GM23338 (cell line): ENCODE data around the gene TRIO. TPM values are rescaled to one million over a fixed set of nuclear protein-coding genes. Genes with fewer than 3 reads are reported as not detected.
A peak's percentile ranks its signal among the peaks of the same experiment; 100 is the strongest.

ENCODE experiments used
- ATAC-seq: fragments of 200-7000 bp; cut with Tn5 transposase; 3 replicates; pipeline ENCODE4 v1.9.1; 2020
- DNase-seq: peaks from one replicate; pipeline ENCODE4 v3.0.0-alpha.2; 2015; ENCODE audit warnings: low spot score
- H2AFZ ChIP-seq: fragments of 200-600 bp; sonication (generic); 2 replicates; pipeline ENCODE4 v1.8.0; 2016; ENCODE audit warnings: antibody characterized with exemption, mild to moderate bottlenecking, moderate library complexity
- H3F3A ChIP-seq: fragments of 200-600 bp; sonication (generic); replicated peaks from 2 replicates; pipeline ENCODE4 v1.8.0; 2017; ENCODE audit warnings: antibody characterized with exemption, mixed run types, low read depth
- H3K27ac ChIP-seq: fragments of 200-600 bp; sonication (generic); 2 replicates; pipeline ENCODE4 v1.6.1; 2016; ENCODE audit warnings: low read depth
- H3K27me3 ChIP-seq: fragments of 200-600 bp; sonication (generic); 2 replicates; pipeline ENCODE4 v1.8.0; 2016; ENCODE audit warnings: mild to moderate bottlenecking, mixed run types, moderate library complexity; ENCODE audit not compliant: insufficient read depth
- H3K36me3 ChIP-seq: fragments of 200-600 bp; sonication (generic); 2 replicates; pipeline ENCODE4 v1.8.0; 2016; ENCODE audit warnings: mild to moderate bottlenecking; ENCODE audit not compliant: insufficient read depth
- H3K4me1 ChIP-seq: fragments of 200-600 bp; sonication (generic); 2 replicates; pipeline ENCODE4 v1.8.0; 2016; ENCODE audit warnings: mild to moderate bottlenecking, moderate library complexity; ENCODE audit not compliant: insufficient read depth
- H3K4me2 ChIP-seq: fragments of 200-600 bp; sonication (generic); 2 replicates; pipeline ENCODE4 v1.7.1; 2017; ENCODE audit warnings: mixed run types
- H3K4me3 ChIP-seq: fragments of 200-600 bp; sonication (generic); 2 replicates; pipeline ENCODE4 v1.6.1; 2016; ENCODE audit warnings: mixed run types
- H3K79me2 ChIP-seq: fragments of 200-600 bp; sonication (generic); replicated peaks from 2 replicates; pipeline ENCODE4 v1.8.0; 2017; ENCODE audit warnings: mild to moderate bottlenecking; ENCODE audit not compliant: insufficient read depth
- H3K9me2 ChIP-seq: fragments of 200-600 bp; sonication (generic); 2 replicates; pipeline ENCODE4 v1.8.0; 2017; ENCODE audit not compliant: insufficient read depth
- H4K20me1 ChIP-seq: fragments of 200-600 bp; sonication (generic); replicated peaks from 2 replicates; pipeline ENCODE4 v1.8.0; 2017; ENCODE audit warnings: mild to moderate bottlenecking; ENCODE audit not compliant: insufficient read depth
- H3K27ac Mint-ChIP-seq: 2 replicates; pipeline ENCODE4 v1.8.0; 2020; ENCODE audit warnings: inconsistent platforms, mild to moderate bottlenecking, moderate library complexity, mixed read lengths
- H3K27me3 Mint-ChIP-seq: 3 replicates; pipeline ENCODE4 v1.8.0; 2022; ENCODE audit warnings: low read depth, mild to moderate bottlenecking, moderate library complexity, mixed read lengths, inconsistent platforms; ENCODE audit not compliant: insufficient read depth, poor library complexity
- H3K36me3 Mint-ChIP-seq: 3 replicates; pipeline ENCODE4 v1.8.0; 2021; ENCODE audit warnings: low read depth, mild to moderate bottlenecking, inconsistent platforms, moderate library complexity, mixed read lengths
- H3K4me1 Mint-ChIP-seq: 3 replicates; pipeline ENCODE4 v1.8.0; 2020; ENCODE audit warnings: mild to moderate bottlenecking, inconsistent platforms, mixed read lengths
- H3K4me3 Mint-ChIP-seq: 3 replicates; pipeline ENCODE4 v1.8.0; 2021; ENCODE audit warnings: moderate library complexity, mild to moderate bottlenecking, inconsistent platforms, mixed read lengths
- H3K9me3 Mint-ChIP-seq: 3 replicates; pipeline ENCODE4 v1.8.0; 2020; ENCODE audit warnings: moderate library complexity, mild to moderate bottlenecking, inconsistent platforms, mixed read lengths
- CREB1 ChIP-seq: fragments of 250-450 bp; sonication (Bioruptor Pico); IDR thresholded peaks from 2 replicates; pipeline ENCODE4 v1.5.0; 2020; ENCODE audit warnings: low read depth, mild to moderate bottlenecking, moderate library complexity
- EZH2 ChIP-seq: fragments of 200-600 bp; sonication (generic); IDR thresholded peaks from one replicate; pipeline ENCODE4 v1.8.0; 2017; ENCODE audit warnings: antibody characterized with exemption, mild to moderate bottlenecking, low read depth; ENCODE audit not compliant: unreplicated experiment
- EZH2phosphoT487 ChIP-seq: fragments of 200-600 bp; sonication (generic); IDR thresholded peaks from one replicate; pipeline ENCODE4 v1.8.1; 2018; ENCODE audit warnings: antibody characterized with exemption; ENCODE audit not compliant: unreplicated experiment
- JUNB ChIP-seq: IDR thresholded peaks from one replicate; pipeline ENCODE4 v1.6.1; 2016; ENCODE audit warnings: antibody characterized with exemption; ENCODE audit not compliant: unreplicated experiment
- NANOG ChIP-seq: IDR thresholded peaks from 2 replicates; pipeline ENCODE4 v1.6.1; 2016; ENCODE audit warnings: antibody characterized with exemption, borderline replicate concordance
- POLR2AphosphoS5 ChIP-seq: IDR thresholded peaks from 2 replicates; pipeline ENCODE4 v1.6.1; 2016; ENCODE audit warnings: antibody characterized with exemption, low read depth
- STAT1 ChIP-seq: IDR thresholded peaks from one replicate; pipeline ENCODE4 v1.6.1; 2016; ENCODE audit warnings: antibody characterized with exemption; ENCODE audit not compliant: unreplicated experiment
- ZNF114 ChIP-seq: fragments of 250-450 bp; sonication (Bioruptor Pico); IDR thresholded peaks from 2 replicates; pipeline ENCODE4 v1.5.0; 2020; ENCODE audit warnings: mild to moderate bottlenecking, moderate library complexity
- ZNF331 ChIP-seq: fragments of 250-450 bp; sonication (Bioruptor Pico); IDR thresholded peaks from 2 replicates; pipeline ENCODE4 v1.5.0; 2020; ENCODE audit warnings: low read depth, mild to moderate bottlenecking, moderate library complexity
- polyA plus RNA-seq: library from polyadenylated mRNA; unstranded; fragments of >200 nt; fragmentation: Nextera tagmentation; extraction: Ambion mirVana; gene quantifications from 2 replicates; pipeline ENCODE4 v1.2.1, GENCODE V29; 2016
- total RNA-seq: library from RNA; depleted of rRNA; stranded (reverse); fragments of >200 nt; shearing (Covaris generic); gene quantifications from 2 replicates; pipeline ENCODE4 v1.2.3, GENCODE V29; 2014
- TF ChIP-seq, protein P1 (sequence below): IDR thresholded peaks from one replicate; pipeline ENCODE4 v1.6.1; 2018; ENCODE audit warnings: antibody characterized with exemption; ENCODE audit not compliant: unreplicated experiment
- TF ChIP-seq, protein P2 (sequence below), 2 experiments: fragments of 200-600 bp in 1 of 2; sonication (generic) in 1 of 2; conservative IDR thresholded peaks; 2 replicates each; pipeline versions ENCODE4 v1.5.1 to v1.6.1; 2016 to 2017; ENCODE audit warnings: antibody characterized with exemption in 2 of 2, low read depth in 2 of 2, mild to moderate bottlenecking in 2 of 2, moderate library complexity in 1 of 2
- TF ChIP-seq, protein P3 (sequence below): fragments of 250-450 bp; sonication (Bioruptor Pico); IDR thresholded peaks from 2 replicates; pipeline ENCODE4 v1.5.0; 2020; ENCODE audit warnings: mild to moderate bottlenecking, moderate library complexity
- TF ChIP-seq, protein P4 (sequence below): IDR thresholded peaks from 2 replicates; pipeline ENCODE4 v1.6.1; 2016; ENCODE audit warnings: antibody characterized with exemption

Gene TRIO
- total and polyA plus RNA-seq, 2 experiments from 2014 or later = 13.8 to 113 TPM

DNA sequence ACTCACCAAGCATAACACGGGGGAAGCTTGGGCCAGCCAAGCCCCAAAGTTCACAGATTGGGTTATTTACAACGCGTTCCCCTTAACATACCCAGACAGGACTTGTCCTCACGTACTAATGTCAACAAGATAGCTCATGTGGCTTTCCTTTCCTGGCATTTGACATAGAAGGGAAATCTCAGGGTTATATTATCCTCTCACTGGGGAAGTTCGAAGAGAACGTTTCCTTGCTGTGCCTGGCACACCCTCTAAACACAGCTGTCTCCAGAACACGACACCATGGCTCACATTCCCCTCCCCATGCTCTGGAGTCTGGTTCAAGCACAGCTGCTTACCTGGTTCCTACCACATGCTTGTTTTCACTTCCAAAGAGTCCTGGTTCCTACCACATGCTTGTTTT, 391.6 kb downstream of the TRIO start:
- no peaks in the 10 kb centered on the region for H3K36me3 Mint-ChIP-seq
- H3K27ac ChIP-seq = no peak overlapping the region
- H3K36me3 ChIP-seq = no peaks in the 10 kb centered on the region
- TF ChIP-seq EZH2 (no peak), EZH2phosphoT487 (no peak), POLR2AphosphoS5 (no peak), ZNF114 (no peak), ZNF331 (CRISPR knock-in tag) (no peak), NANOG (no peak), CREB1 (no peak), STAT1 (no peak), JUNB (no peak)
- TF ChIP-seq, protein P1, sequence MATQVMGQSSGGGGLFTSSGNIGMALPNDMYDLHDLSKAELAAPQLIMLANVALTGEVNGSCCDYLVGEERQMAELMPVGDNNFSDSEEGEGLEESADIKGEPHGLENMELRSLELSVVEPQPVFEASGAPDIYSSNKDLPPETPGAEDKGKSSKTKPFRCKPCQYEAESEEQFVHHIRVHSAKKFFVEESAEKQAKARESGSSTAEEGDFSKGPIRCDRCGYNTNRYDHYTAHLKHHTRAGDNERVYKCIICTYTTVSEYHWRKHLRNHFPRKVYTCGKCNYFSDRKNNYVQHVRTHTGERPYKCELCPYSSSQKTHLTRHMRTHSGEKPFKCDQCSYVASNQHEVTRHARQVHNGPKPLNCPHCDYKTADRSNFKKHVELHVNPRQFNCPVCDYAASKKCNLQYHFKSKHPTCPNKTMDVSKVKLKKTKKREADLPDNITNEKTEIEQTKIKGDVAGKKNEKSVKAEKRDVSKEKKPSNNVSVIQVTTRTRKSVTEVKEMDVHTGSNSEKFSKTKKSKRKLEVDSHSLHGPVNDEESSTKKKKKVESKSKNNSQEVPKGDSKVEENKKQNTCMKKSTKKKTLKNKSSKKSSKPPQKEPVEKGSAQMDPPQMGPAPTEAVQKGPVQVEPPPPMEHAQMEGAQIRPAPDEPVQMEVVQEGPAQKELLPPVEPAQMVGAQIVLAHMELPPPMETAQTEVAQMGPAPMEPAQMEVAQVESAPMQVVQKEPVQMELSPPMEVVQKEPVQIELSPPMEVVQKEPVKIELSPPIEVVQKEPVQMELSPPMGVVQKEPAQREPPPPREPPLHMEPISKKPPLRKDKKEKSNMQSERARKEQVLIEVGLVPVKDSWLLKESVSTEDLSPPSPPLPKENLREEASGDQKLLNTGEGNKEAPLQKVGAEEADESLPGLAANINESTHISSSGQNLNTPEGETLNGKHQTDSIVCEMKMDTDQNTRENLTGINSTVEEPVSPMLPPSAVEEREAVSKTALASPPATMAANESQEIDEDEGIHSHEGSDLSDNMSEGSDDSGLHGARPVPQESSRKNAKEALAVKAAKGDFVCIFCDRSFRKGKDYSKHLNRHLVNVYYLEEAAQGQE = no peak
- TF ChIP-seq, protein P2, sequence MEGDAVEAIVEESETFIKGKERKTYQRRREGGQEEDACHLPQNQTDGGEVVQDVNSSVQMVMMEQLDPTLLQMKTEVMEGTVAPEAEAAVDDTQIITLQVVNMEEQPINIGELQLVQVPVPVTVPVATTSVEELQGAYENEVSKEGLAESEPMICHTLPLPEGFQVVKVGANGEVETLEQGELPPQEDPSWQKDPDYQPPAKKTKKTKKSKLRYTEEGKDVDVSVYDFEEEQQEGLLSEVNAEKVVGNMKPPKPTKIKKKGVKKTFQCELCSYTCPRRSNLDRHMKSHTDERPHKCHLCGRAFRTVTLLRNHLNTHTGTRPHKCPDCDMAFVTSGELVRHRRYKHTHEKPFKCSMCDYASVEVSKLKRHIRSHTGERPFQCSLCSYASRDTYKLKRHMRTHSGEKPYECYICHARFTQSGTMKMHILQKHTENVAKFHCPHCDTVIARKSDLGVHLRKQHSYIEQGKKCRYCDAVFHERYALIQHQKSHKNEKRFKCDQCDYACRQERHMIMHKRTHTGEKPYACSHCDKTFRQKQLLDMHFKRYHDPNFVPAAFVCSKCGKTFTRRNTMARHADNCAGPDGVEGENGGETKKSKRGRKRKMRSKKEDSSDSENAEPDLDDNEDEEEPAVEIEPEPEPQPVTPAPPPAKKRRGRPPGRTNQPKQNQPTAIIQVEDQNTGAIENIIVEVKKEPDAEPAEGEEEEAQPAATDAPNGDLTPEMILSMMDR (conservative IDR thresholded peaks at IDR 0.05; ENCODE audit: low read depth in 2 of 2) = no peak
- TF ChIP-seq, protein P3, sequence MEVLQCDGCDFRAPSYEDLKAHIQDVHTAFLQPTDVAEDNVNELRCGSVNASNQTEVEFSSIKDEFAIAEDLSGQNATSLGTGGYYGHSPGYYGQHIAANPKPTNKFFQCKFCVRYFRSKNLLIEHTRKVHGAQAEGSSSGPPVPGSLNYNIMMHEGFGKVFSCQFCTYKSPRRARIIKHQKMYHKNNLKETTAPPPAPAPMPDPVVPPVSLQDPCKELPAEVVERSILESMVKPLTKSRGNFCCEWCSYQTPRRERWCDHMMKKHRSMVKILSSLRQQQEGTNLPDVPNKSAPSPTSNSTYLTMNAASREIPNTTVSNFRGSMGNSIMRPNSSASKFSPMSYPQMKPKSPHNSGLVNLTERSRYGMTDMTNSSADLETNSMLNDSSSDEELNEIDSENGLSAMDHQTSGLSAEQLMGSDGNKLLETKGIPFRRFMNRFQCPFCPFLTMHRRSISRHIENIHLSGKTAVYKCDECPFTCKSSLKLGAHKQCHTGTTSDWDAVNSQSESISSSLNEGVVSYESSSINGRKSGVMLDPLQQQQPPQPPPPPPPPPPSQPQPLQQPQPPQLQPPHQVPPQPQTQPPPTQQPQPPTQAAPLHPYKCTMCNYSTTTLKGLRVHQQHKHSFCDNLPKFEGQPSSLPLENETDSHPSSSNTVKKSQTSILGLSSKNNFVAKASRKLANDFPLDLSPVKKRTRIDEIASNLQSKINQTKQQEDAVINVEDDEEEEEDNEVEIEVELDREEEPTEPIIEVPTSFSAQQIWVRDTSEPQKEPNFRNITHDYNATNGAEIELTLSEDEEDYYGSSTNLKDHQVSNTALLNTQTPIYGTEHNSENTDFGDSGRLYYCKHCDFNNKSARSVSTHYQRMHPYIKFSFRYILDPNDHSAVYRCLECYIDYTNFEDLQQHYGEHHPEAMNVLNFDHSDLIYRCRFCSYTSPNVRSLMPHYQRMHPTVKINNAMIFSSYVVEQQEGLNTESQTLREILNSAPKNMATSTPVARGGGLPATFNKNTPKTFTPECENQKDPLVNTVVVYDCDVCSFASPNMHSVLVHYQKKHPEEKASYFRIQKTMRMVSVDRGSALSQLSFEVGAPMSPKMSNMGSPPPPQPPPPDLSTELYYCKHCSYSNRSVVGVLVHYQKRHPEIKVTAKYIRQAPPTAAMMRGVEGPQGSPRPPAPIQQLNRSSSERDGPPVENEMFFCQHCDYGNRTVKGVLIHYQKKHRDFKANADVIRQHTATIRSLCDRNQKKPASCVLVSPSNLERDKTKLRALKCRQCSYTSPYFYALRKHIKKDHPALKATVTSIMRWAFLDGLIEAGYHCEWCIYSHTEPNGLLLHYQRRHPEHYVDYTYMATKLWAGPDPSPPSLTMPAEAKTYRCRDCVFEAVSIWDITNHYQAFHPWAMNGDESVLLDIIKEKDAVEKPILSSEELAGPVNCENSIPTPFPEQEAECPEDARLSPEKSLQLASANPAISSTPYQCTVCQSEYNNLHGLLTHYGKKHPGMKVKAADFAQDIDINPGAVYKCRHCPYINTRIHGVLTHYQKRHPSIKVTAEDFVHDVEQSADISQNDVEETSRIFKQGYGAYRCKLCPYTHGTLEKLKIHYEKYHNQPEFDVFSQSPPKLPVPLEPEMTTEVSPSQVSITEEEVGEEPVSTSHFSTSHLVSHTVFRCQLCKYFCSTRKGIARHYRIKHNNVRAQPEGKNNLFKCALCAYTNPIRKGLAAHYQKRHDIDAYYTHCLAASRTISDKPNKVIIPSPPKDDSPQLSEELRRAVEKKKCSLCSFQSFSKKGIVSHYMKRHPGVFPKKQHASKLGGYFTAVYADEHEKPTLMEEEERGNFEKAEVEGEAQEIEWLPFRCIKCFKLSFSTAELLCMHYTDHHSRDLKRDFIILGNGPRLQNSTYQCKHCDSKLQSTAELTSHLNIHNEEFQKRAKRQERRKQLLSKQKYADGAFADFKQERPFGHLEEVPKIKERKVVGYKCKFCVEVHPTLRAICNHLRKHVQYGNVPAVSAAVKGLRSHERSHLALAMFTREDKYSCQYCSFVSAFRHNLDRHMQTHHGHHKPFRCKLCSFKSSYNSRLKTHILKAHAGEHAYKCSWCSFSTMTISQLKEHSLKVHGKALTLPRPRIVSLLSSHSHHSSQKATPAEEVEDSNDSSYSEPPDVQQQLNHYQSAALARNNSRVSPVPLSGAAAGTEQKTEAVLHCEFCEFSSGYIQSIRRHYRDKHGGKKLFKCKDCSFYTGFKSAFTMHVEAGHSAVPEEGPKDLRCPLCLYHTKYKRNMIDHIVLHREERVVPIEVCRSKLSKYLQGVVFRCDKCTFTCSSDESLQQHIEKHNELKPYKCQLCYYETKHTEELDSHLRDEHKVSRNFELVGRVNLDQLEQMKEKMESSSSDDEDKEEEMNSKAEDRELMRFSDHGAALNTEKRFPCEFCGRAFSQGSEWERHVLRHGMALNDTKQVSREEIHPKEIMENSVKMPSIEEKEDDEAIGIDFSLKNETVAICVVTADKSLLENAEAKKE (CRISPR knock-in tag) = no peak
- TF ChIP-seq, protein P4, sequence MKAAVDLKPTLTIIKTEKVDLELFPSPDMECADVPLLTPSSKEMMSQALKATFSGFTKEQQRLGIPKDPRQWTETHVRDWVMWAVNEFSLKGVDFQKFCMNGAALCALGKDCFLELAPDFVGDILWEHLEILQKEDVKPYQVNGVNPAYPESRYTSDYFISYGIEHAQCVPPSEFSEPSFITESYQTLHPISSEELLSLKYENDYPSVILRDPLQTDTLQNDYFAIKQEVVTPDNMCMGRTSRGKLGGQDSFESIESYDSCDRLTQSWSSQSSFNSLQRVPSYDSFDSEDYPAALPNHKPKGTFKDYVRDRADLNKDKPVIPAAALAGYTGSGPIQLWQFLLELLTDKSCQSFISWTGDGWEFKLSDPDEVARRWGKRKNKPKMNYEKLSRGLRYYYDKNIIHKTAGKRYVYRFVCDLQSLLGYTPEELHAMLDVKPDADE = no peak
- no peaks in the 10 kb centered on the region for H4K20me1 ChIP-seq
- H3K79me2 ChIP-seq = no peaks in the 10 kb centered on the region
- no peaks in the 10 kb centered on the region for H3K27me3 ChIP-seq
- no peak overlapping the region for H3K4me3 Mint-ChIP-seq
- H2AFZ ChIP-seq = peak overlapping the region; percentile 82
- no peaks in the 10 kb centered on the region; the same call in 2 of the 3 replicates for H3K9me3 Mint-ChIP-seq
- H3K9me2 ChIP-seq = no peaks in the 10 kb centered on the region
- H3K4me2 ChIP-seq = peak overlapping the region; percentile 23; the same call in 1 of the 2 replicates
- no peak overlapping the region for H3K27ac Mint-ChIP-seq
- H3K27me3 Mint-ChIP-seq = peaks cover 4% of the 10 kb centered on the region
- ATAC-seq = peak; percentile 72
- peaks cover 8% of the 10 kb centered on the region for H3K4me1 Mint-ChIP-seq
- peak; percentile 21 for DNase-seq
- peaks cover 9% of the 10 kb centered on the region; the same call in 1 of the 2 replicates for H3K4me1 ChIP-seq
- H3K4me3 ChIP-seq = no peak overlapping the region
- no peaks in the 10 kb centered on the region for H3F3A ChIP-seq
